GM18517 (cell line): ENCODE data around the gene CNTN4.

Experiments
- ATAC-seq: cut with Tn5 transposase; IDR thresholded peaks from one replicate; pipeline ENCODE4 v1.9.1; 2021; ENCODE audit warnings: mild to moderate bottlenecking, moderate library complexity; ENCODE audit not compliant: unreplicated experiment

The CNTN4 gene

GRCh38 chr3:2375376-2375775, 276.7 kb downstream of the CNTN4 start:
- no peak for ATAC-seq

GRCh38 chr3:2377281-2377680, 278.6 kb downstream of the CNTN4 start:
- ATAC-seq = no peak

GRCh38 chr3:2390926-2391532, 292.4 kb downstream of the CNTN4 start:
- ATAC-seq = no peak

- no peak for ATAC-seq
Measured at GRCh38 chr3:2391896-2392295, 293.2 kb downstream of the CNTN4 start.

- ATAC-seq = no peak
Measured at GRCh38 chr3:2392981-2393380, 294.3 kb downstream of the CNTN4 start.

GRCh38 chr3:2415083-2415482, 316.4 kb downstream of the CNTN4 start:
- no peak for ATAC-seq

GRCh38 chr3:2420919-2421318, 322.3 kb downstream of the CNTN4 start:
- no peak for ATAC-seq

GRCh38 chr3:2423143-2423542, 324.5 kb downstream of the CNTN4 start:
- ATAC-seq = no peak

- no peak for ATAC-seq
Measured at GRCh38 chr3:2441558-2441957, 342.9 kb downstream of the CNTN4 start.

GRCh38 chr3:2446146-2446545, 347.5 kb downstream of the CNTN4 start:
- no peak for ATAC-seq

GRCh38 chr3:2452249-2452648, 353.6 kb downstream of the CNTN4 start:
- ATAC-seq = no peak

- ATAC-seq = no peak
Measured at GRCh38 chr3:2454865-2455264, 356.2 kb downstream of the CNTN4 start.

GRCh38 chr3:2456788-2457187, 358.1 kb downstream of the CNTN4 start:
- no peak for ATAC-seq

GRCh38 chr3:2458816-2459215, 360.1 kb downstream of the CNTN4 start:
- ATAC-seq = no peak

GRCh38 chr3:2465842-2466241, 367.2 kb downstream of the CNTN4 start:
- ATAC-seq = no peak

GRCh38 chr3:2468816-2469215, 370.1 kb downstream of the CNTN4 start:
- ATAC-seq = no peak

GRCh38 chr3:2476996-2477395, 378.3 kb downstream of the CNTN4 start:
- no peak for ATAC-seq

GRCh38 chr3:2477620-2478019, 379.0 kb downstream of the CNTN4 start:
- ATAC-seq = no peak

- ATAC-seq = no peak
Measured at GRCh38 chr3:2484162-2485026, 385.7 kb downstream of the CNTN4 start.

GRCh38 chr3:2485027-2485375, 386.3 kb downstream of the CNTN4 start:
- no peak for ATAC-seq

GRCh38 chr3:2495746-2496145, 397.1 kb downstream of the CNTN4 start:
- ATAC-seq = no peak

- no peak for ATAC-seq
Measured at GRCh38 chr3:2504912-2505311, 406.2 kb downstream of the CNTN4 start.

- no peak for ATAC-seq
Measured at GRCh38 chr3:2506776-2507175, 408.1 kb downstream of the CNTN4 start.
